EL (cell line): ENCODE results near the gene SPTBN4.
"Not testable (repeated sequence)": the region's sequence is repeated elsewhere in the genome, so short reads cannot be mapped to it uniquely, and the experiment has no call there.

Source experiments
- DNase-seq: peaks from one replicate; pipeline ENCODE4 v3.0.0-alpha.2; 2016

Gene SPTBN4

DNA sequence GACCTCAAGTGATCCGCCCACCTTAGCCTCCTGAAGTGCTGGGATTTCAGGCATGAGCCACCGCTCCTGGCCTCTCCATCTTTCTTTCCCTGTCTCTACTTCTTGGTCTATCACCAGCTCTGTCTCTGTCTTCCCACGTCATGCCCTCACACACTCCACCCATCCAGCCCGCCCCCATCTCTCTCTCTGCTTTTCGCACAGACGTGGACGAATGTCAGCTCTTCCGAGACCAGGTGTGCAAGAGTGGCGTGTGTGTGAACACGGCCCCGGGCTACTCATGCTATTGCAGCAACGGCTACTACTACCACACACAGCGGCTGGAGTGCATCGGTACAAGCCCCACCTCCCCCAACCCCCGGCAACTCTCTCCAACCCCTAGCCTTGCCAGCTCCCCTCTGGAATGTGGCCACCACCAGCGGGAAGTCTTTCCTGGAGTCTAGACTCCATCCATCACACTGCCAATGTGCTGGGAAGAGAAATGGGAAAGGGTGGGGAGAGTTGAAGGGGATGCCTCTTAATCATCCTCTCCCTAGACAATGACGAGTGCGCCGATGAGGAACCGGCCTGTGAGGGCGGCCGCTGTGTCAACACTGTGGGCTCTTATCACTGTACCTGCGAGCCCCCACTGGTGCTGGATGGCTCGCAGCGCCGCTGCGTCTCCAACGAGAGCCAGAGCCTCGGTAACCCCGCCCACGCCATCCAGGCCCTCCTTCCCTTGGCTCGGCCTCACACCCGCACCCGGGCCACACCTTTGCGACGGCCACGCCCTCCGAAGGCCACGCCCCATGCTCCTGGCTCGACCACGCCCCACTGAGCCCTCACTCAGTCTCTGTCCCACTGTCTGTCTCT lies 156.8 kb downstream of the SPTBN4 start:
- DNase-seq, result no peak

GRCh38 chr19:40624369-40625153 lies 157.8 kb downstream of the SPTBN4 start:
- DNase-seq, result not testable (repeated sequence)

GRCh38 chr19:40625406-40626120 lies 158.8 kb downstream of the SPTBN4 start:
- DNase-seq, result no peak
